ENCODE measurements around the gene DACH1. TPM values are rescaled to one million over a fixed set of nuclear protein-coding genes. Genes with fewer than 3 reads are reported as not detected.

The DACH1 gene
- total and polyA plus RNA-seq, 9 of the 15 experiments (the other 6 are each of a cell fraction or from before 2014, with no cell fraction given), result 0.04 to 0.07 (median 0.04) TPM; not detected in 2

GRCh38 chr13:71854401-71854800 lies 12.6 kb downstream of the DACH1 start:
- Histone ChIP-seq H3K4me1 (replicated peaks in 1 of 2; ENCODE audit: control insufficient read depth in 2 of 2, insufficient read depth in 2 of 2, low read length in 2 of 2) (no peaks in the 10 kb centered on the region), H3K9me1 (ENCODE audit: control insufficient read depth, insufficient read depth, low read length) (no peaks in the 10 kb centered on the region), H3K9me3 (replicated peaks; ENCODE audit: control insufficient read depth, insufficient read depth, low read depth, low read length) (no peaks in the 10 kb centered on the region), H3K4me3 (no peak overlapping the region), H2AFZ (ENCODE audit: low read depth, low read length) (no peak overlapping the region), H3K9ac (ENCODE audit: insufficient read depth in 1 of 2, low read depth in 2 of 2, low read length in 2 of 2) (no peak overlapping the region), H3K4me2 (ENCODE audit: insufficient read depth, low read length) (no peak overlapping the region), H3K27ac (ENCODE audit: extremely low read depth, low read depth, low read length) (no peak overlapping the region), H3K27me3 (ENCODE audit: control insufficient read depth in 2 of 2, insufficient read depth in 2 of 2, low read length in 2 of 2) (no peaks in the 10 kb centered on the region), H4K20me1 (replicated peaks; ENCODE audit: control insufficient read depth, insufficient read depth, low read length) (no peaks in the 10 kb centered on the region), H3K79me2 (ENCODE audit: control insufficient read depth, insufficient read depth, low read length) (no peaks in the 10 kb centered on the region), H3K36me3 (ENCODE audit: control insufficient read depth, insufficient read depth, low read length) (no peaks in the 10 kb centered on the region)
- no peak for FAIRE-seq
- no peak for DNase-seq (ENCODE audit: extremely low read depth in 1 of 4, low spot score in 3 of 4)
- WGBS (ENCODE audit: insufficient coverage, low coverage, missing lambda C conversion rate), result 0% methylated on average over 1 of the region's 1 CpG
- in situ Hi-C loops (cut with MboI), result no loop called here
- intact Hi-C loops (cut with micrococcal nuclease), result no loop called here
- ATAC-seq, result no peak
- CTCF ChIA-PET (ENCODE audit: low intra/inter-chr PET ratio), result no interaction called here
- no TSS peak for BruUV-seq (replicated peaks)
- POLR2A ChIA-PET, result interaction anchor here (0.7 kb wide), 1 partner anchor 124 kb away, joined by 4 read pairs; no protein-coding TSS in a partner anchor
- TF ChIP-seq NCOR1 (IDR thresholded peaks at IDR 0.05), result no peak
- no peak for TF ChIP-seq MGA (IDR thresholded peaks at IDR 0.05)
- TF ChIP-seq, protein P1, sequence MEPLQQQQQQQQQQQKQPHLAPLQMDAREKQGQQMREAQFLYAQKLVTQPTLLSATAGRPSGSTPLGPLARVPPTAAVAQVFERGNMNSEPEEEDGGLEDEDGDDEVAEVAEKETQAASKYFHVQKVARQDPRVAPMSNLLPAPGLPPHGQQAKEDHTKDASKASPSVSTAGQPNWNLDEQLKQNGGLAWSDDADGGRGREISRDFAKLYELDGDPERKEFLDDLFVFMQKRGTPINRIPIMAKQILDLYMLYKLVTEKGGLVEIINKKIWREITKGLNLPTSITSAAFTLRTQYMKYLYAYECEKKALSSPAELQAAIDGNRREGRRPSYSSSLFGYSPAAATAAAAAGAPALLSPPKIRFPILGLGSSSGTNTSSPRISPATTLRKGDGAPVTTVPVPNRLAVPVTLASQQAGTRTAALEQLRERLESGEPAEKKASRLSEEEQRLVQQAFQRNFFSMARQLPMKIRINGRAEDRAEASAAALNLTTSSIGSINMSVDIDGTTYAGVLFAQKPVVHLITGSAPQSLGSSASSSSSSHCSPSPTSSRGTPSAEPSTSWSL (CRISPR knock-in tag; IDR thresholded peaks at IDR 0.05; ENCODE audit: borderline replicate concordance), result no peak
- TF ChIP-seq SIN3B (IDR thresholded peaks at IDR 0.05; ENCODE audit: low read depth), result no peak
- no peak for TF ChIP-seq SLC30A9 (CRISPR knock-in tag; IDR thresholded peaks at IDR 0.05)
- no peak for TF ChIP-seq FOXP4 (CRISPR knock-in tag; IDR thresholded peaks at IDR 0.05; ENCODE audit: borderline replicate concordance)
- TF ChIP-seq STAG1 (CRISPR knock-in tag; IDR thresholded peaks at IDR 0.05; ENCODE audit: borderline replicate concordance), result no peak

Data from K562 (cell line).